OCI-LY3 (cell line): ENCODE measurements around the gene DDX49.

ENCODE experiments used
- H2AFZ ChIP-seq: fragments of 200-600, 300-600 bp; shearing (Covaris generic); 2 replicates; pipeline ENCODE4 v1.6.0; 2014; ENCODE audit warnings: antibody characterized with exemption, low read depth, low read length
- H3K27ac ChIP-seq: fragments of 200-600, 300-600 bp; sonication (generic); 2 replicates; pipeline ENCODE4 v1.5.1; 2014; ENCODE audit warnings: mild to moderate bottlenecking, low read length, moderate library complexity, mixed read lengths
- H3K27me3 ChIP-seq: fragments of 200-600, 300-600 bp; sonication (generic); 2 replicates; pipeline ENCODE4 v1.6.1; 2014; ENCODE audit warnings: low read depth, low read length, mixed read lengths
- H3K36me3 ChIP-seq: fragments of 200-600, 300-600 bp; sonication (generic); replicated peaks from 2 replicates; pipeline ENCODE3; 2014; ENCODE audit warnings: low read depth, low read length, mixed read lengths
- H3K4me1 ChIP-seq: fragments of 300-600, 200-600 bp; sonication (generic); 2 replicates; pipeline ENCODE4 v1.6.1; 2014; ENCODE audit warnings: low read length, mixed read lengths
- H3K4me2 ChIP-seq: fragments of 200-600, 300-600 bp; sonication (generic); 2 replicates; pipeline ENCODE4 v1.6.1; 2014; ENCODE audit warnings: low read length, mixed read lengths
- H3K4me3 ChIP-seq: fragments of 300-600, 200-600 bp; sonication (generic); 2 replicates; pipeline ENCODE4 v1.5.1; 2014; ENCODE audit warnings: antibody characterized with exemption, mild to moderate bottlenecking, low read length, moderate library complexity
- H3K79me2 ChIP-seq: fragments of 300-600, 200-600 bp; shearing (Covaris generic); 2 replicates; pipeline ENCODE4 v1.6.1; 2014; ENCODE audit warnings: mild to moderate bottlenecking, low read length, mixed read lengths
- H3K9ac ChIP-seq: fragments of 300-600, 200-600 bp; shearing (Covaris generic); 2 replicates; pipeline ENCODE4 v1.6.0; 2014; ENCODE audit warnings: mild to moderate bottlenecking, low read length, moderate library complexity
- H3K9me3 ChIP-seq: fragments of 200-600, 300-600 bp; shearing (Covaris generic); 2 replicates; pipeline ENCODE4 v1.6.1; 2014; ENCODE audit warnings: low read length, mixed read lengths; ENCODE audit not compliant: insufficient read depth
- H4K20me1 ChIP-seq: fragments of 200-600, 300-600 bp; sonication (generic); 2 replicates; pipeline ENCODE4 v1.6.1; 2016; ENCODE audit warnings: low read length, mixed read lengths; ENCODE audit not compliant: insufficient read depth
- CTCF ChIP-seq: fragments of 200-600, 300-600 bp; sonication (generic); IDR thresholded peaks from 2 replicates; pipeline ENCODE4 v1.5.1; 2014; ENCODE audit warnings: antibody characterized with exemption, low read length, low read depth
- EZH2phosphoT487 ChIP-seq: fragments of 200-600 bp; shearing (Covaris generic); IDR thresholded peaks from 2 replicates; pipeline ENCODE4 v1.6.1; 2018; ENCODE audit warnings: antibody characterized with exemption, mixed run types, low read depth

Gene DDX49

GRCh38 chr19:18871543-18871942 is 48.0 kb upstream of the DDX49 start:
- Histone ChIP-seq H3K36me3 (peaks cover 24% of the 10 kb centered on the region), H3K27me3 (no peaks in the 10 kb centered on the region), H3K79me2 (no peaks in the 10 kb centered on the region), H3K9me3 (no peaks in the 10 kb centered on the region), H4K20me1 (no peaks in the 10 kb centered on the region; the same call in 1 of the 2 replicates), H3K27ac (no peak overlapping the region), H3K4me3 (no peak overlapping the region), H2AFZ (no peak overlapping the region), H3K9ac (no peak overlapping the region), H3K4me1 (no peaks in the 10 kb centered on the region), H3K4me2 (no peak overlapping the region)
- TF ChIP-seq CTCF (no peak), EZH2phosphoT487 (no peak)

GRCh38 chr19:18875726-18876125 is 43.8 kb upstream of the DDX49 start:
- Histone ChIP-seq H3K4me3 (no peak overlapping the region), H3K9ac (no peak overlapping the region), H4K20me1 (no peaks in the 10 kb centered on the region), H2AFZ (no peak overlapping the region), H3K9me3 (no peaks in the 10 kb centered on the region), H3K27ac (no peak overlapping the region), H3K4me2 (no peak overlapping the region), H3K79me2 (no peaks in the 10 kb centered on the region), H3K36me3 (peaks cover 10% of the 10 kb centered on the region), H3K4me1 (no peaks in the 10 kb centered on the region), H3K27me3 (no peaks in the 10 kb centered on the region)
- TF ChIP-seq EZH2phosphoT487, result no peak
- TF ChIP-seq CTCF, result no peak

- no peak overlapping the region for H3K9ac ChIP-seq
- no peaks in the 10 kb centered on the region for H3K4me1 ChIP-seq
- no peaks in the 10 kb centered on the region for H3K79me2 ChIP-seq
- H3K4me3 ChIP-seq, result no peak overlapping the region
- no peak overlapping the region for H3K27ac ChIP-seq
- H3K9me3 ChIP-seq, result no peaks in the 10 kb centered on the region
- TF ChIP-seq CTCF, result no peak
- no peak for TF ChIP-seq EZH2phosphoT487
- no peak overlapping the region for H2AFZ ChIP-seq
- H4K20me1 ChIP-seq, result no peaks in the 10 kb centered on the region
- H3K27me3 ChIP-seq, result no peaks in the 10 kb centered on the region
- peaks cover 10% of the 10 kb centered on the region for H3K36me3 ChIP-seq
- no peak overlapping the region for H3K4me2 ChIP-seq
Measured at GRCh38 chr19:18876865-18877264, 42.6 kb upstream of the DDX49 start.

GRCh38 chr19:18878058-18878797 is 41.3 kb upstream of the DDX49 start:
- H3K4me3 ChIP-seq, result no peak overlapping the region
- no peak overlapping the region for H3K4me2 ChIP-seq
- no peaks in the 10 kb centered on the region for H3K79me2 ChIP-seq
- TF ChIP-seq CTCF (no peak), EZH2phosphoT487 (no peak)
- no peak overlapping the region for H3K9ac ChIP-seq
- no peaks in the 10 kb centered on the region for H3K27me3 ChIP-seq
- peaks cover 10% of the 10 kb centered on the region for H3K36me3 ChIP-seq
- H4K20me1 ChIP-seq, result no peaks in the 10 kb centered on the region
- H3K27ac ChIP-seq, result no peak overlapping the region
- no peaks in the 10 kb centered on the region for H3K9me3 ChIP-seq
- no peak overlapping the region for H2AFZ ChIP-seq
- H3K4me1 ChIP-seq, result no peaks in the 10 kb centered on the region
